Bronchial epithelial cell (primary cell): ENCODE measurements around the gene NFX1. TPM values are rescaled to one million over a fixed set of nuclear protein-coding genes. Genes with fewer than 3 reads are reported as not detected.

Experiments
- DNase-seq: peaks from one replicate; pipeline ENCODE4 v3.0.0-alpha.2; 2010; ENCODE audit warnings: low read depth
- FAIRE-seq: peaks from 2 replicates; lab custom pipeline; 2011; peaks lifted over from hg19 to GRCh38; lab: Jason Lieb, UNC
- H3K27me3 ChIP-seq: 2 replicates; pipeline ENCODE4 v1.5.1; 2011; ENCODE audit warnings: low read length; ENCODE audit not compliant: control insufficient read depth, insufficient read depth
- H3K36me3 ChIP-seq: 2 replicates; pipeline ENCODE4 v1.5.1; 2011; ENCODE audit warnings: low read length; ENCODE audit not compliant: control insufficient read depth, insufficient read depth
- H3K4me3 ChIP-seq: 2 replicates; pipeline ENCODE4 v1.5.1; 2011; ENCODE audit warnings: mild to moderate bottlenecking, low read depth, low read length, control low read depth
- CTCF ChIP-seq: IDR thresholded peaks from 2 replicates; pipeline ENCODE4 v1.5.1; 2011; ENCODE audit warnings: mild to moderate bottlenecking, moderate library complexity, low read length, control low read depth, inconsistent platforms; ENCODE audit not compliant: insufficient read depth, severe bottlenecking
- total RNA-seq: library from RNA; depleted of rRNA; stranded (reverse); fragments of >200 nt; gene quantifications from 2 replicates; pipeline ENCODE4 v1.2.1, GENCODE V29; 2014

Gene NFX1
- total RNA-seq, 1 donor from 2014 or later = 19.2 TPM

- peak; percentile 77 for TF ChIP-seq CTCF
- H3K36me3 ChIP-seq = peaks cover 1% of the 10 kb centered on the region
- H3K4me3 ChIP-seq = no peak overlapping the region
- DNase-seq (peak; percentile 65), FAIRE-seq (no peak)
- H3K27me3 ChIP-seq = no peaks in the 10 kb centered on the region
Measured at GRCh38 chr9:33287087-33287490, 3.2 kb upstream of the NFX1 start.

GRCh38 chr9:33288235-33288634 is 2.1 kb upstream of the NFX1 start:
- H3K36me3 ChIP-seq = peaks cover 1% of the 10 kb centered on the region
- FAIRE-seq = no peak
- no peaks in the 10 kb centered on the region for H3K27me3 ChIP-seq
- no peak overlapping the region for H3K4me3 ChIP-seq
- TF ChIP-seq CTCF = no peak
- no peak for DNase-seq

- Histone ChIP-seq H3K27me3 (no peaks in the 10 kb centered on the region), H3K4me3 (no peak overlapping the region), H3K36me3 (no peaks in the 10 kb centered on the region)
- DNase-seq = no peak
- no peak for FAIRE-seq
- TF ChIP-seq CTCF = no peak
Measured at GRCh38 chr9:33288828-33289483, 1.4 kb upstream of the NFX1 start.

GRCh38 chr9:33289496-33289895 is 820 bp upstream of the NFX1 start:
- DNase-seq (no peak), FAIRE-seq (no peak)
- Histone ChIP-seq H3K36me3 (peaks cover under 1% of the 10 kb centered on the region), H3K27me3 (no peaks in the 10 kb centered on the region), H3K4me3 (peak overlapping the region; percentile 76)
- TF ChIP-seq CTCF = no peak

GRCh38 chr9:33289936-33290246 is 425 bp upstream of the NFX1 start:
- H3K36me3 ChIP-seq = peaks cover 4% of the 10 kb centered on the region
- DNase-seq (no peak), FAIRE-seq (no peak)
- TF ChIP-seq CTCF = no peak
- H3K27me3 ChIP-seq = no peaks in the 10 kb centered on the region
- H3K4me3 ChIP-seq = peak overlapping the region; percentile 76

GRCh38 chr9:33291031-33291397 is 698 bp downstream of the NFX1 start:
- TF ChIP-seq CTCF = no peak
- no peak for FAIRE-seq
- peak; percentile 97 for DNase-seq
- Histone ChIP-seq H3K36me3 (peaks cover 7% of the 10 kb centered on the region), H3K27me3 (no peaks in the 10 kb centered on the region), H3K4me3 (peak overlapping the region; percentile 76)
